ENCODE measurements around the gene FMN1.

The FMN1 gene

GRCh38 chr15:33154351-33155166 is 40.0 kb downstream of the FMN1 start:
- no peak for DNase-seq

- DNase-seq: no peak
Observed at GRCh38 chr15:33153548-33153947, 41.0 kb downstream of the FMN1 start.

DNA sequence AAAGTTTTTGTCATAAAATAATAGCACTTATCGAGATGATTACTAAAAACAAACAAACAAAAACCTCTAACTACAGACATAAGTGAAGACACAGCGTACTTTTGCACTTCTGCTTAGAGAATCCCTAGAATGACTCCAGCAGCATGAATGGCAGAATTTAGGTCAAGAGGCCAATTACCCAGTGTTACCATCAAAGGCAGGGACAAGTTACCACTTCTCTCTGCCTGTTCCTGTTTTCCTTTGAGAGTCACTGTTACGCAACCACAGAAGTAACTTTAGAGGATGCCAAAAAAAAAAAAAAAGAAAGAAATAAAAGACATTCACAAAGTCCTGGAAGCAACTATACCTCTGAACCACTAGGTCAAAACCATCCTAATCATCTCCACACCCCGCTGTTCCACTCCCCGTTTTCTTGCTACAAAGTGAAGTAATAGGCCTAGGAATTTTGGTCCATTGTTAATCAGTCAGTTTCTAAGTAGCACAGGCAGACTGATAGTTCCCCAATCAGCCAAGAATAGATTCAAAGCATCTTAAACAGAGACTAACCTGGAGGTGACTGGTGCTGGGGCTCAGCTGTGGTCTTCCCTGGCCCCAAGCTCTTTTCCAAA is 41.9 kb downstream of the FMN1 start:
- DNase-seq: no peak

GRCh38 chr15:33150971-33151370 is 43.5 kb downstream of the FMN1 start:
- no peak for DNase-seq

- DNase-seq: no peak
Observed at GRCh38 chr15:33150431-33150941, 44.0 kb downstream of the FMN1 start.

- DNase-seq: no peak
Observed at GRCh38 chr15:33149919-33150318, 44.6 kb downstream of the FMN1 start.

- no peak for DNase-seq
Observed at GRCh38 chr15:33148129-33148751, 46.3 kb downstream of the FMN1 start.

DNA sequence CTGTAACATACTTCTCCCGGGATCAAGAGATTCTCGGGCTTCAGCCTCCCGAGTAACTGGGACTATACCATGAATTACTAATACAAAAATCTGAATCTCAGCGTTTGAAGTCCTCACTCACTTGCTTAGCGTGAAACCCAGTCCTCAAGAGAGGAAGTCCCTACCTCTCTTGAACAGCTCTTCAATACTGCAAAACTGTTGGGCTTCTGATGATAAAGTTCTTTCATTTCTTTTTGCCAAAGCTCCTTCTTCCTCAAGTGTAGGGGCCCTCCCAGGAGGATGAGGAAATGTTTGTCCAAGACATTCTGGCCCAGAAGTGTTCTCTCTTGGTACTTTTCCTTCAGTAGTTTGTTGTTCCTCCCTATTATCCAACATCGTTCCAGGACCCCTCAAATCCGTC is 48.5 kb downstream of the FMN1 start:
- DNase-seq: no peak

DNA sequence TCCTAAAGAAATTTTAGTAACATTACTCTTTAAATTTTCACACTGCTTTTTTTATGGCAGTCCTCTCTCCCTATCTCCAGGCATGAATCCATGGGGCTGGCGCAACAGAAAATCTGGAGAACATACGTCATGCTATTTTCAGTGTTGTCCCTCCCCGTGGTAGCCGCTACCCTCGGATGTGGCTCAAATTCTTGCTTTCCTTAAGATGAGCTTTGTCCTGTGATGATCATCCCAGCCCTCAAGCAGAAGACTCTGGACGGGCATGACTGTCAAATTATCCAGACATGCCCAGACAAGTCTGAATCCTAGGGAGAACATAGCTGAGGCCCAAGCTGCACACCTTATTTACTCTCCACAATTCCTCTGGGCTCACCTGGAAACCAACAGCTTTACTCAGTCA is 49.1 kb downstream of the FMN1 start:
- no peak for DNase-seq

- no peak for DNase-seq
Observed at GRCh38 chr15:33142708-33143107, 51.8 kb downstream of the FMN1 start.

- no peak for DNase-seq
Observed at GRCh38 chr15:33138000-33138399, 56.5 kb downstream of the FMN1 start.

DNA sequence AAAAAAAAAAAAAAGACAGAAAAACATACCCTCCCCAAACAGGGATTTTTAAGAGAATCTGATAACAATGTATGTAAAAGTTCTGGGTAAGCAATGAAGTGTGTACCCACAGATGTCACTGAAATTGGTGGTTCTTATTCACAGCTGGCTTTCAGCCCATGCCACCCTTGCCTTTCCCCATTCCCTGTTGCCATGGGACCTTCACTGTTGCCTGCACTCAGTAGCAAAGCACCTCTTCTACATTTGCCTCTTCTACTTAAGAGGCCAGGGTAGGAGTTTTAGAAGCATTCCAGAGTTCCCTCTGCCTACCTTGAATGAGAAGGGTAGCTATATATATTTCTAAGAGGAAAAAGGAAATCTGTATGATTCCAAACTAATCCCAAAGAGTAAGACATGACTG is 57.4 kb downstream of the FMN1 start:
- DNase-seq: no peak

DNA sequence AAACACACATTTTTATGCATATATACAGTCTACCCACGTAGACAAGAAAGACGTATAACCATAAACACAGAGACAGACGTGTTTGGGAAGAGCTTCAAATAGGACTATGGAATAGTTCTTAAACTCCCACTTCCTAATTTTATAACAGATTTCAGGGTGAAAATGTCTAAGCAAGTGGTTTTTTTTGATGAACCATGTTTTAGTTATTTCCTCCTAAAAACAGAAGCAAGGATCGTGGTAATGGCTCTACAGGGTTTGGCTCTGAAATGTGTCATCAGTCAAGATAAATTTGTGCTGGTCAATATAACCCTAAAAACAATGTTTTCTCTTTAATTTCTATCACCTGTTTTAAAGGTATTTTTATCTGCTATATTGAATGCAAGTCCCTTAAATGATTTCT is 58.2 kb downstream of the FMN1 start:
- DNase-seq: no peak

GRCh38 chr15:33135355-33135781 is 59.1 kb downstream of the FMN1 start:
- no peak for DNase-seq

DNA sequence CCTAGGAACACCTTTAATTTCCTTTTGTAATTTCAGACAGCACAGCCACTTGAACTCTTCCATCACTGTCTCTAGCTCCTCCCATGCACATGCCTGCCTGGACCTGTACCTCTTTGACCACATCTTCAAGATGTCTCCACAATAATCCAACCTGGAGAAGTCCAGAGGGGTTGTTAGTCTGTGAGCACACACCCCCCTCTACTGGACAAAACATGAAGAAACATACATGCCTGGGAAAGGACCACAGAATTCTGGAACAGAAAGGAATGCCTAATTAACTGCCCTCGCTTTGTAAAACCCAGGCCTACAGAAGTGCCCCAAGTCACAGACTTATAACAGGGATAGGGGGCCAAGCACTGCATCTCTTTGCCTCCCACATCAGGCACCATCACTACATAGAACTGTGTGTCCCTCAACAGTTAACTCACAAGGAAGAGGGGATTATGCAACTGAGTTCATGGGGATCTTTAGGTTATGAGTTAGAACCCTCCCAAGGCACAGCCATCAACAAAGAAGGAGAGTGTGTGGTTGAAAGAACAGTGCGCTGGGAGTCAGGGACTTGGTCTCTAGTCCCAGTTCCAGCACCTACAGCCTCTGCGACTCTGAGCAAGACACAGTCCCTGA is 61.7 kb downstream of the FMN1 start:
- no peak for DNase-seq

GRCh38 chr15:33132233-33132580 is 62.3 kb downstream of the FMN1 start:
- DNase-seq: no peak

DNA sequence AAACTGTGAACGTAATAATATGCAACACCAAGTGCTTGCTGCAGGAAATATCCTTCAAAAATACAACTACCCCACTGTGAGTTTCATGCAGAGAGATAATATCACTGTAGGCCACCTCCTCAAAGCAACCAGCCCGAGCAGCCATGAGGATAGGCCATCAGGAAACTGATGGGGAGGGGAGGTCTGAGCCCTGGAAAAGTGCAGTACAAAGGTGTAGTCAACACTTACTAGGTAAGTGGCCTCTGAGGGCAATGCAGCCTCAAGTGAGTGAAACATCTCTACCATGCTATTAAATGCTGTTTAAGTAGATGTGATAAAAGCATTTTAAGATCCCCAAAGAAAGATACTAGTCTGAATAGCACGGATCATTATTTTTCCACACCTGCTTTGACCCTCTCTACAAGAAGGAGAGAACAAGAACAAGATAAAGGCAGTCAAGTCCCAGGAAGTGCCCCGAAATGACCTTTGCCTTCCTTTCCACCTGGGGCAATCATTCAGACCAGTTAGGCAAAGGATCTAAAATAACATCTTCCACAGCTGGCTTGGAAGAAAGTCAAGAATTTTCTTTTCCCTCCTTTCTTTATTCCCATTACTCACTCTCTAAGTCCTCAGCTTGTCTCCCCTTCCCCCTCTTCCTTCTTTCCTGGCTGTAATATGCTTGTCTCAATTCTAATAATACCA is 62.8 kb downstream of the FMN1 start:
- DNase-seq: no peak

- no peak for DNase-seq
Observed at GRCh38 chr15:33126559-33127290, 67.8 kb downstream of the FMN1 start.

DNA sequence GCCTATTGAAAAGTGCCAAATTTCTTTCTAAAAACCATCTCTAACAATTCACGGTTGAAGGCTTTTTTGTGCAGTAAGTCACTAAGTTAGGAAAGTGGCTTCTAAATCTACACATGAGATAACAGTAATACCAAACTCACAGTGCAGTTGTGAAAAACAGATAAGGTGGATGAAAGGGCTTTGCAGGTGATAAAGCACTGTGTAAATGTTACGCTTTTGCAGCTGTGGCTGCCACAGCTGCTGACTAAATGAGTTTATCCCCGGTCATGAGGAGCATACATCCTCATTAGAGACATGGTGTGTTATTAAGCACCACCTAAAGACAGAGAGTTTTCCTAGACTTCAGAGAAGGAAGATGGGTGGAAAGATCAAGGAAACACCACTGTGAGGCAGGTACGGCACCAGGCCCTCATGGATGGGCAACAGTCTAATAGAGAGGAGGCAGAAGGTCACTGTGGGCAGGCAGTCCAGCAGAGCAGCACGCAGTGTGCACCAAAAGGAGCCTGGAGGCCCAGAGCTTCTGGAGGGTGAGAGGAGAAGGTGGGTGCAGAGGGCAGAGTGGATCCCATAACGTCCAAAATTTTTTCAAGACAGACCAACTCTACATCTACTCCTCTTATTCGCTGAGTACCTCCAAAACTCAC is 68.5 kb downstream of the FMN1 start:
- no peak for DNase-seq

DNA sequence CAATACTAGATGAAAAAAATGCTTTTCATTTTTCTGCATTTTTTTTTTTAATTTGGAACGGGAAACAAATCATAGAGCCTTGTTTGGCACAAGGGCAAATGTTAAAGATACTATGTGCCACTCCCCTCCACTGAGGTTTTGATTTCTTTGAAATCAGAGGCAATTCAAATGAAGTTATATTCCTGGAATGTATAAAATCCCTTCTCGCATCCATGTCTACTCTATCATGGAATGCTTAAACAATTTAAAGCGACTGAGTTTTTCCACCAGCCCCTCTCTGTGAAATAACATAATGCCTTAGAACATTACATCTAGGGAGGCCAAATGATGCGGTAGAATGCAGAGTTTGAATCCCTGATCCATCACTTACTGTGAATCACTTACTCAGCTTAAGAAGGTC is 69.7 kb downstream of the FMN1 start:
- no peak for DNase-seq

GRCh38 chr15:33124279-33124678 is 70.2 kb downstream of the FMN1 start:
- no peak for DNase-seq

GRCh38 chr15:33119865-33120264 is 74.6 kb downstream of the FMN1 start:
- no peak for DNase-seq

Data from effector CD4-positive, alpha-beta T cell (primary cell).